Pancreas (tissue), 10 donors: Measurements from ENCODE around the gene TMEM202. TPM values are rescaled to one million over a fixed set of nuclear protein-coding genes. Genes with fewer than 3 reads are reported as not detected.

ENCODE experiments used
- ATAC-seq, 4 donors: fragments of 200-7000 bp; cut with Tn5 transposase; one replicate each; pipeline versions ENCODE4 v1.8.0 to v1.9.1; 2020; ENCODE audit warnings: mild to moderate bottlenecking in 4 of 4, moderate library complexity in 4 of 4
- DNase-seq, 6 donors: peaks; one replicate each; pipeline ENCODE4 v3.0.0-alpha.2; 2020
- FAIRE-seq: peaks from 2 replicates; lab custom pipeline; 2012; peaks lifted over from hg19 to GRCh38; lab: Jason Lieb, UNC
- H3K27ac ChIP-seq, 4 donors: fragments of 200-600 bp; sonication (generic); 1 replicate in 3 of 4; 2 replicates in 1 of 4; pipeline versions ENCODE4 v1.5.0 to v1.8.0; 2020
- H3K27me3 ChIP-seq, 4 donors: fragments of 200-600 bp; one replicate each; pipeline ENCODE4 v1.8.0; 2021
- H3K36me3 ChIP-seq, 3 donors: fragments of 200-600 bp; sonication (generic) in 1 of 3; one replicate each; pipeline versions ENCODE4 v1.5.0 to v1.8.0; 2020 to 2021
- H3K4me1 ChIP-seq, 3 donors: fragments of 200-600 bp; one replicate each; pipeline ENCODE4 v1.8.0; 2021
- H3K4me3 ChIP-seq, 4 donors: fragments of 200-600 bp; sonication (generic) in 2 of 4; one replicate each; pipeline versions ENCODE4 v1.5.0 to v1.8.0; 2020 to 2021
- H3K9me3 ChIP-seq, 4 donors: fragments of 200-600 bp; one replicate each; pipeline ENCODE4 v1.8.0; 2021
- WGBS, 2 donors: extraction: QIAGEN DNeasy Blood & Tissue Kit; methylation state at CpG; one replicate each; pipeline ENCODE4 v1.1.7; 2013; 5-methylcytosine and 5-hydroxymethylcytosine counted together
- intact Hi-C, 3 donors: fragments of 100-400 bp; cut with DNase I; formaldehyde crosslinking; loops; one replicate each; pipeline versions ENCODE4 v1.11.1 to v1.14.2; 2022
- polyA plus RNA-seq, 2 donors: library from polyadenylated mRNA; stranded (reverse); fragments of 200-250 nt; gene quantifications; one replicate each; pipeline ENCODE4 v1.2.3, GENCODE V29; 2013
- total RNA-seq, 6 donors: library from RNA; stranded (reverse); fragmentation: NEBNext Ultra II Directional in 4 of 6; extraction: Animal tissue kit (Norgen Biotek cat#: 25700) in 4 of 6; gene quantifications; one replicate each; pipeline versions ENCODE4 v1.2.1 to v1.2.4, GENCODE V29; 2021 to 2023
- TF ChIP-seq, protein P1 (sequence below), 4 donors: fragments of 200-600 bp; sonication (generic) in 3 of 4; IDR thresholded peaks; one replicate each; pipeline versions ENCODE4 v1.5.0 to v1.8.0; 2021; ENCODE audit warnings: antibody characterized with exemption in 4 of 4
- donor health status: healthy with polysubstance abuse.
- donor health status: DM: no; HTN: no; CAD: no; lungs with moderate emphysema.
- donor health status: DM: no; HTN: no; CAD: no.
- donor health status: control.
- donor health status: control.
- donor health status: Bipolar disorder and iron deficiency.
- donor health status: DM: yes; HTN: yes; CAD: no.
- donor health status: DM: no; HTN: no; CAD: no.
- donor health status: DM: no; HTN: no; CAD: no.
- donor health status: DM: yes; HTN: yes; CAD: no.

Gene TMEM202
- total and polyA plus RNA-seq, 8 donors: not detected

DNA sequence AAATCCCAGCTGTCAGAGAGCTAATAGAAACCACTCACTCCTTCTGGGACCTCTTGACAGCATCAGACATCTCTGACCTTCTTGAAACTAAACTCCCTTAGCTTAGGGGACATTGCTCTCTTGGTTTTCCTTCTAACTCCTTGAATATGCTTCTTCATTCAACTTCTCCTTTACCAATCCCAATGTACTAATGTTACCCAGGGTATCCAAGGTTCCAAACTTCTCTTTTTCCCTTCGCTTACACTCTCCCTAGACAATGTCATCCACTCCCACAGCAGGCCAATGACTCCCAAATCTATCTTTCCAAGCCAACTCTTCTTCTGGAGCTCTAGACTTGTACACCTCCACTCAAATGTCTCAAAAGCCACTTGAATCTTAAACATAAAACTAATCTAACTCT is 36.9 kb upstream of the TMEM202 start:
- Histone ChIP-seq H3K9me3 (no peaks in the 10 kb centered on the region), H3K4me1 (no peaks in the 10 kb centered on the region), H3K27me3 (no peaks in the 10 kb centered on the region), H3K27ac (no peak overlapping the region), H3K36me3 (peaks cover 0 to 3% (median 3%) of the 10 kb centered on the region in 3 donors), H3K4me3 (no peak overlapping the region)
- WGBS, 2 donors: 95 to 100% methylated on average over 1 of the region's 1 CpG
- intact Hi-C loops: no loop called here
- ATAC-seq (no peak), FAIRE-seq (no peak), DNase-seq (no peak)
- TF ChIP-seq, protein P1, sequence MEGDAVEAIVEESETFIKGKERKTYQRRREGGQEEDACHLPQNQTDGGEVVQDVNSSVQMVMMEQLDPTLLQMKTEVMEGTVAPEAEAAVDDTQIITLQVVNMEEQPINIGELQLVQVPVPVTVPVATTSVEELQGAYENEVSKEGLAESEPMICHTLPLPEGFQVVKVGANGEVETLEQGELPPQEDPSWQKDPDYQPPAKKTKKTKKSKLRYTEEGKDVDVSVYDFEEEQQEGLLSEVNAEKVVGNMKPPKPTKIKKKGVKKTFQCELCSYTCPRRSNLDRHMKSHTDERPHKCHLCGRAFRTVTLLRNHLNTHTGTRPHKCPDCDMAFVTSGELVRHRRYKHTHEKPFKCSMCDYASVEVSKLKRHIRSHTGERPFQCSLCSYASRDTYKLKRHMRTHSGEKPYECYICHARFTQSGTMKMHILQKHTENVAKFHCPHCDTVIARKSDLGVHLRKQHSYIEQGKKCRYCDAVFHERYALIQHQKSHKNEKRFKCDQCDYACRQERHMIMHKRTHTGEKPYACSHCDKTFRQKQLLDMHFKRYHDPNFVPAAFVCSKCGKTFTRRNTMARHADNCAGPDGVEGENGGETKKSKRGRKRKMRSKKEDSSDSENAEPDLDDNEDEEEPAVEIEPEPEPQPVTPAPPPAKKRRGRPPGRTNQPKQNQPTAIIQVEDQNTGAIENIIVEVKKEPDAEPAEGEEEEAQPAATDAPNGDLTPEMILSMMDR (IDR thresholded peaks at IDR 0.05): no peak

DNA sequence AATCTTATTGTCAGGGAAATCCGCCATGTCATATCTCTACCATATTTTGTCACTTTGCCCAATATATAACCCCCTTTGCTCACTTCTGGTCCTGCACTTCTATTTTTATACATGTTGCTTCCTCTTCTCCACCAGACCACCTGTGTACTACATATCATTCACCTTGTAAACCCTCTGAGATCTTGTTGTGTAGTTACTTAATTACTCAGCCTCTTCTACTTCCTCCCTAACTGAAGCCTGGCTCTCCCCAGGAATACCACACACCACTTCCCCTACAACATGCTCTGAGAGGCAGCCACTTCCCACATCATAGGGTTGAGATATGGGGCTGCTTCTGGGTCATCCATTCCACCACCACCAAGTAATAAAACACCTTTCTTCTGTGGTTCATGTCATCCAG is 32.3 kb upstream of the TMEM202 start:
- no peak overlapping the region for H3K4me3 ChIP-seq
- WGBS, 2 donors: 90 to 94% methylated on average over 1 of the region's 1 CpG

DNA sequence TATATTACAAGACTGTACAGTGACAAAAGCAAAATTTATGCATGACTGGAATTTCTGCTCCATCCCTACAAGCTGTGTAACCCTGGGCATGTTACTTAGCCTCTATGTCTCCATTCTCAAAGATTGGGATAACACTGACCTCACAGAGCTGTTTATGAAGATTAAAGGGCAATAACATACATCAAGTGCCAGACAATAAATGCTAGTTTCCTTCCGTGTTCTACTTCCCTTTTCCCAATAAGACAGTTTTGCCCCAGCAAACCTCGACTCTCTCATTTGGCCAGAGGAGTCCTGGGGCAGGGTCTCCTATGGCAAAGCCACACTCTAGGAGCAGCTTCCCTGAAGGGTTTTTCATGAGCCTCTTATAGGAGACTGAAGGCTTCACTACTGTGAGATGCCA is 29.8 kb upstream of the TMEM202 start:
- H3K4me3 ChIP-seq: no peak overlapping the region
- H3K27ac ChIP-seq: no peak overlapping the region
- FAIRE-seq (no peak), DNase-seq (no peak), ATAC-seq (peak in 2 of 4 donors; percentile 23 to 48)
- TF ChIP-seq, protein P1 (IDR thresholded peaks at IDR 0.05): no peak
- no peaks in the 10 kb centered on the region for H3K9me3 ChIP-seq
- H3K36me3 ChIP-seq: no peaks in the 10 kb centered on the region
- H3K4me1 ChIP-seq: peaks cover 0 to 4% (median 0%) of the 10 kb centered on the region in 3 donors
- intact Hi-C loops: no loop called here
- WGBS, 2 donors: 78 to 89% methylated on average over 2 of the region's 2 CpGs
- H3K27me3 ChIP-seq: no peaks in the 10 kb centered on the region

More for the DNA sequence above, 32.3 kb upstream of the TMEM202 start:
- intact Hi-C loops: no loop called here
- Histone ChIP-seq H3K9me3 (no peaks in the 10 kb centered on the region), H3K27me3 (no peaks in the 10 kb centered on the region), H3K27ac (no peak overlapping the region), H3K36me3 (no peaks in the 10 kb centered on the region), H3K4me1 (no peaks in the 10 kb centered on the region)
- no peak for FAIRE-seq
- peak in 2 of 4 donors; percentile 38 to 68 for ATAC-seq
- TF ChIP-seq, protein P1 (IDR thresholded peaks at IDR 0.05): no peak
- DNase-seq: no peak

DNA sequence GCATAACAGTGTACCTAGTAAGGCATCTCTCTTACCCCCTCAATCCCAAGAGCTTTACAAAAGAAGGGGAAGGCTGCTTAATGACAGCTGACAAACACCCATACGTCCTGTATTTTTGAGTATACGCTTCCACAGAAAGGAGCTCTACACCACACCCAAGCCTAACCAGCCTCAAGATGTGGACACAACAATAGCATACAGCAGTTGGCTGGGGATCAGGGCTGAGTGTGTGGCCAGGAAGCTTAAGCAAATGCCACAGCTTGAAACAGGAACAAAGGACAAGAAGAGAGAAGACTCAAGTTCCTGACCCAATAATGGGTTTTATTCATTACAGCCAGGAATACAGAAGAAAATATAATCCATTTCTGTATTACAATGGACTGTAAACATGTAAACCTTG is 29.2 kb upstream of the TMEM202 start:
- ATAC-seq (peak in 3 of 4 donors; percentile 35 to 79 (median 79)), FAIRE-seq (no peak), DNase-seq (peak in 1 of 6 donors; percentile 36)
- Histone ChIP-seq H3K27me3 (no peaks in the 10 kb centered on the region), H3K36me3 (no peaks in the 10 kb centered on the region), H3K27ac (no peak overlapping the region), H3K4me1 (peaks cover 0 to 4% (median 0%) of the 10 kb centered on the region in 3 donors), H3K9me3 (no peaks in the 10 kb centered on the region), H3K4me3 (no peak overlapping the region)
- intact Hi-C loops: no loop called here
- WGBS, 2 donors: 87% methylated on average over 2 of the region's 2 CpGs
- TF ChIP-seq, protein P1 (IDR thresholded peaks at IDR 0.05): no peak

DNA sequence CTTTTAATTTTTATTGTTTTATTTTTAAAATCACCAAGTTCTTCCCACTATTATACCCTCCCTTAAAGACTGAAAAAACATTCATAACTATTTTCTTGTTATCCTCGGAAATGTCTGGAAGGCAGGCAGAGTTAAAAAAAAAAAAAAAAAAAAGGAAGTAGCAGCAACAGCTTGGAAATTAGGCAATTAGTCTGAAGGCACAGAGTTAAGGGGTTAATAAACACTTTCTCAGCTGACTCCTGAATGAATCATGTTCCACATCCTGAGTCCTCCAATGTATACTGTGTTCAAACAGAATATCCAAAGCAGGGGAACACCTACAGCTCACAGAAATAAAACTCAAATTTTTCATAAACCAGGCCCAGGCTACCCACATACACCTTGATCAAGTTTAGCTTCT is 28.1 kb upstream of the TMEM202 start:
- H3K9me3 ChIP-seq: no peaks in the 10 kb centered on the region
- TF ChIP-seq, protein P1 (IDR thresholded peaks at IDR 0.05): no peak
- DNase-seq (no peak), ATAC-seq (peak in 2 of 4 donors; percentile 46 to 59), FAIRE-seq (no peak)
- H3K4me3 ChIP-seq: no peak overlapping the region
- H3K4me1 ChIP-seq: peaks cover 4 to 7% (median 5%) of the 10 kb centered on the region in 3 donors
- no peak overlapping the region for H3K27ac ChIP-seq
- WGBS, 2 donors: 83 to 86% methylated on average over 1 of the region's 1 CpG
- no peaks in the 10 kb centered on the region for H3K27me3 ChIP-seq
- intact Hi-C loops: no loop called here
- H3K36me3 ChIP-seq: no peaks in the 10 kb centered on the region
